ENCODE measurements around the gene BRAP. TPM values are rescaled to one million over a fixed set of nuclear protein-coding genes. Genes with fewer than 3 reads are reported as not detected.

Gene BRAP
- total and polyA plus RNA-seq, 10 of the 15 experiments (the other 5 are each of a cell fraction or from before 2014, with no cell fraction given), result 2.3 to 28.2 (median 17.8) TPM

DNA sequence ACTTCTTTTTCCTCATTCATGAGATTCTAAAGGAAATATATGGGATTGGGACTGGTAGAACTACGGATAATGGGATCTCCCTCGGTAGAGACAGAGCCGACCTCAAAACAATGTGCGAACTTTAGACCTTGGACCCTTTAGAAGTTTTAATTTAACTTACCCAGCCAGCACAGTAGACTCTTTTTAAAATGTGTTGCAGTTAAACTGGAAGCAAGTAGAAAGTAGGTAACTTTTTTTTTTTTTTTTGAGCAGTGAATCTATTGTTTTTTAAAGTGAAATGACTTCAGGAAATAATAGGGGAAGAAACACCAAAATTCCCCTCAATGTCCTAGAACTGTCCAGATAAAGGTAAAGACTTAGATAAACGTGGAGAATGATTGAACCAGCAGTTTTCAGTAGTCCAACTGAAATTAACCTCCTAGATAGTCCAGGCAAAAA is 85.5 kb downstream of the BRAP start:
- TF ChIP-seq EP300 (IDR thresholded peaks at IDR 0.05; ENCODE audit: borderline replicate concordance in 1 of 2, control insufficient read depth in 1 of 2, low read depth in 2 of 2, low read length in 2 of 2) (no peak), MTA3 (IDR thresholded peaks at IDR 0.05; ENCODE audit: borderline replicate concordance, low read length) (peak; percentile 83; the same call in 1 of the 2 replicates), MEF2A (IDR thresholded peaks at IDR 0.05; ENCODE audit: insufficient read depth, low read depth, low read length) (no peak), ZNF384 (IDR thresholded peaks at IDR 0.05; ENCODE audit: borderline replicate concordance, low read depth, low read length) (peak; percentile 54)
- in situ Hi-C loops (cut with MboI) (no loop called here), intact Hi-C loops (cut with micrococcal nuclease; ENCODE audit: unreplicated experiment) (no loop called here)
- Histone ChIP-seq H3K9ac (ENCODE audit: control insufficient read depth, insufficient read depth, low read length) (peak overlapping the region; percentile 74), H3K79me2 (ENCODE audit: control insufficient read depth, insufficient read depth, low read length) (peaks cover 43% of the 10 kb centered on the region), H3K4me1 (ENCODE audit: control insufficient read depth, insufficient read depth, low read length) (no peaks in the 10 kb centered on the region), H2AFZ (ENCODE audit: control insufficient read depth, low read depth, low read length) (peak overlapping the region; percentile 88), H3K9me3 (replicated peaks; ENCODE audit: control insufficient read depth, insufficient read depth, low read length) (no peaks in the 10 kb centered on the region), H3K4me3 (peak overlapping the region; percentile 82), H4K20me1 (ENCODE audit: control insufficient read depth, insufficient read depth) (no peaks in the 10 kb centered on the region), H3K36me3 (ENCODE audit: control insufficient read depth in 2 of 2, insufficient read depth in 2 of 2, low read length in 1 of 2) (no peaks in the 10 kb centered on the region), H3K4me2 (ENCODE audit: control insufficient read depth, insufficient read depth) (peak overlapping the region; percentile 79), H3K27me3 (replicated peaks in 1 of 2; ENCODE audit: control insufficient read depth in 2 of 2, insufficient read depth in 2 of 2, low read length in 1 of 2) (no peaks in the 10 kb centered on the region), H3K27ac (ENCODE audit: control insufficient read depth, insufficient read depth) (peak overlapping the region; percentile 96)
- SMC1A ChIA-PET (ENCODE audit: uncharacterized antibody, unreplicated experiment), result no interaction called here
- POLR2A ChIA-PET, result no interaction called here
- BruUV-seq (replicated peaks), result no TSS peak
- CTCF ChIA-PET, result no interaction called here
- no peak for DNase-seq (ENCODE audit: low read depth, low spot score)
- ATAC-seq, result no peak
- RAD21 ChIA-PET (ENCODE audit: unreplicated experiment), result no interaction called here
- FAIRE-seq, result no peak
- under 1% methylated on average over 5 of the region's 5 CpGs for WGBS (ENCODE audit: insufficient coverage, insufficient replicate concordance, low lambda C conversion rate, missing lambda C conversion rate)

DNA sequence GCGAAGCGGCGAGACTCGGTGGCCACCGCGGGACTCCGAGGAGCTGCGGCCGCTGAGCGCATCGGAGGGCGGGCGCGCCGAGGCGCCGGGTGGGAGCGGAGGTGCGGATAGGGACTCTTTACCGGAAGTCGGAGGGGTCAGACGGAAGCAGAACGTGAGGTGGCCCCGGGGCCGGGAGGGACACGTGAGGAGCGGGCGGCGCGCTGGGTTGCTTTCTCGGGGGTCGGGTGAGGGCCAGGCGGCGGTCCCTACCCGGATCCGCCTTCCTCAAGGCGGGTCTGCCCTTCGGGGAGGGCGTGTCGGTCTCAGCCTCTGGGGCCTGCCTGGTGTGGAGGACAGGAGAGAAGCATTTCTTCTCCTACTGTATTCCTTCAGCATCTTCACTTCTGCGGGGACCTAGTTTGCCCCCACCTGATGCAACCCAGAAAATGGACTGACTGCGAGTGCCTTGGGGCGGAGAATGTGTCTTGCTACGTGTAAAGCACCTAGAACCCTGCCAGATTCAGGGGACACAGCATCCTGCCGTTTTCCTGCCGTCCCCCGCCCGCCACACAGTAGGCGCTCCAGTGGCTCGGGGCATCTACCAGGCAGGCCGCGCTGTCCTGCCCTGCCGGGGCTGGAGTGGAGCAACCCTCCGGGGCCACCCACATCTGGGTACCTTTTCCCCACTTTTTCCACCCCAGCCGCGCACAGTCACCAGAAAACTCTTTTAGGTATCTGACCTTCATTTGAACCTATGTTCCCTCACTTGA is 86.1 kb downstream of the BRAP start:
- intact Hi-C loops (cut with micrococcal nuclease; ENCODE audit: unreplicated experiment) (no loop called here), in situ Hi-C loops (cut with MboI) (no loop called here)
- peak overlapping the region; percentile 82 for H3K4me3 ChIP-seq
- H4K20me1 ChIP-seq (ENCODE audit: control insufficient read depth, insufficient read depth), result no peaks in the 10 kb centered on the region
- FAIRE-seq (peak; percentile 80), ATAC-seq (peak; percentile 88), DNase-seq (ENCODE audit: low read depth, low spot score) (peak; percentile 51)
- ChIA-PET CTCF (no interaction called here), RAD21 (ENCODE audit: unreplicated experiment) (interaction anchor here (1.2 kb wide), 1 partner anchor 87 kb away, joined by 3 read pairs; the partner anchor contains the start of gene ACAD10), POLR2A (no interaction called here), SMC1A (ENCODE audit: uncharacterized antibody, unreplicated experiment) (no interaction called here)
- no peaks in the 10 kb centered on the region for H3K36me3 ChIP-seq (ENCODE audit: control insufficient read depth in 2 of 2, insufficient read depth in 2 of 2, low read length in 1 of 2)
- H3K27ac ChIP-seq (ENCODE audit: control insufficient read depth, insufficient read depth), result peak overlapping the region; percentile 96
- H3K9me3 ChIP-seq (replicated peaks; ENCODE audit: control insufficient read depth, insufficient read depth, low read length), result no peaks in the 10 kb centered on the region
- peaks cover 48% of the 10 kb centered on the region for H3K79me2 ChIP-seq (ENCODE audit: control insufficient read depth, insufficient read depth, low read length)
- H3K4me2 ChIP-seq (ENCODE audit: control insufficient read depth, insufficient read depth), result peak overlapping the region; percentile 79
- no peaks in the 10 kb centered on the region for H3K4me1 ChIP-seq (ENCODE audit: control insufficient read depth, insufficient read depth, low read length)
- TSS peak; percentile 96 for BruUV-seq (replicated peaks)
- no peaks in the 10 kb centered on the region for H3K27me3 ChIP-seq (replicated peaks in 1 of 2; ENCODE audit: control insufficient read depth in 2 of 2, insufficient read depth in 2 of 2, low read length in 1 of 2)
- peak overlapping the region; percentile 88 for H2AFZ ChIP-seq (ENCODE audit: control insufficient read depth, low read depth, low read length)
- peak overlapping the region; percentile 74 for H3K9ac ChIP-seq (ENCODE audit: control insufficient read depth, insufficient read depth, low read length)
- 1% methylated on average over 44 of the region's 56 CpGs for WGBS (ENCODE audit: insufficient coverage, insufficient replicate concordance, low lambda C conversion rate, missing lambda C conversion rate)
- TF ChIP-seq EGR1 (IDR thresholded peaks at IDR 0.05; ENCODE audit: borderline replicate concordance in 1 of 2, low read depth in 2 of 2, low read length in 2 of 2) (peak; percentile 29 to 54; a peak in 2 of 3 replicates), EED (IDR thresholded peaks at IDR 0.05; ENCODE audit: low read depth) (no peak), FOS (IDR thresholded peaks at IDR 0.05; ENCODE audit: borderline replicate concordance, extremely low read depth, insufficient read length) (no peak), RELA (IDR thresholded peaks at IDR 0.05; ENCODE audit: borderline replicate concordance, partially characterized antibody) (peak; percentile 51), MTA2 (IDR thresholded peaks at IDR 0.05; ENCODE audit: low read depth) (0 out of 2 replicates have a peak, but pooled peaks have one; percentile 7), HCFC1 (IDR thresholded peaks at IDR 0.05; ENCODE audit: low read length) (peak; percentile 56), KLF5 (IDR thresholded peaks at IDR 0.05; ENCODE audit: partially characterized antibody) (no peak)
- TF ChIP-seq, protein P1, sequence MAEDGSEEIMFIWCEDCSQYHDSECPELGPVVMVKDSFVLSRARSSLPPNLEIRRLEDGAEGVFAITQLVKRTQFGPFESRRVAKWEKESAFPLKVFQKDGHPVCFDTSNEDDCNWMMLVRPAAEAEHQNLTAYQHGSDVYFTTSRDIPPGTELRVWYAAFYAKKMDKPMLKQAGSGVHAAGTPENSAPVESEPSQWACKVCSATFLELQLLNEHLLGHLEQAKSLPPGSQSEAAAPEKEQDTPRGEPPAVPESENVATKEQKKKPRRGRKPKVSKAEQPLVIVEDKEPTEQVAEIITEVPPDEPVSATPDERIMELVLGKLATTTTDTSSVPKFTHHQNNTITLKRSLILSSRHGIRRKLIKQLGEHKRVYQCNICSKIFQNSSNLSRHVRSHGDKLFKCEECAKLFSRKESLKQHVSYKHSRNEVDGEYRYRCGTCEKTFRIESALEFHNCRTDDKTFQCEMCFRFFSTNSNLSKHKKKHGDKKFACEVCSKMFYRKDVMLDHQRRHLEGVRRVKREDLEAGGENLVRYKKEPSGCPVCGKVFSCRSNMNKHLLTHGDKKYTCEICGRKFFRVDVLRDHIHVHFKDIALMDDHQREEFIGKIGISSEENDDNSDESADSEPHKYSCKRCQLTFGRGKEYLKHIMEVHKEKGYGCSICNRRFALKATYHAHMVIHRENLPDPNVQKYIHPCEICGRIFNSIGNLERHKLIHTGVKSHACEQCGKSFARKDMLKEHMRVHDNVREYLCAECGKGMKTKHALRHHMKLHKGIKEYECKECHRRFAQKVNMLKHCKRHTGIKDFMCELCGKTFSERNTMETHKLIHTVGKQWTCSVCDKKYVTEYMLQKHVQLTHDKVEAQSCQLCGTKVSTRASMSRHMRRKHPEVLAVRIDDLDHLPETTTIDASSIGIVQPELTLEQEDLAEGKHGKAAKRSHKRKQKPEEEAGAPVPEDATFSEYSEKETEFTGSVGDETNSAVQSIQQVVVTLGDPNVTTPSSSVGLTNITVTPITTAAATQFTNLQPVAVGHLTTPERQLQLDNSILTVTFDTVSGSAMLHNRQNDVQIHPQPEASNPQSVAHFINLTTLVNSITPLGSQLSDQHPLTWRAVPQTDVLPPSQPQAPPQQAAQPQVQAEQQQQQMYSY (CRISPR knock-in tag; IDR thresholded peaks at IDR 0.05), result no peak

Data from GM12878 (cell line).